ENCODE data around the gene SLC6A17. TPM values are rescaled to one million over a fixed set of nuclear protein-coding genes. Genes with fewer than 3 reads are reported as not detected.

SLC6A17 gene
- total RNA-seq, 1 experiment from 2014 or later = 0.17 TPM

DNA sequence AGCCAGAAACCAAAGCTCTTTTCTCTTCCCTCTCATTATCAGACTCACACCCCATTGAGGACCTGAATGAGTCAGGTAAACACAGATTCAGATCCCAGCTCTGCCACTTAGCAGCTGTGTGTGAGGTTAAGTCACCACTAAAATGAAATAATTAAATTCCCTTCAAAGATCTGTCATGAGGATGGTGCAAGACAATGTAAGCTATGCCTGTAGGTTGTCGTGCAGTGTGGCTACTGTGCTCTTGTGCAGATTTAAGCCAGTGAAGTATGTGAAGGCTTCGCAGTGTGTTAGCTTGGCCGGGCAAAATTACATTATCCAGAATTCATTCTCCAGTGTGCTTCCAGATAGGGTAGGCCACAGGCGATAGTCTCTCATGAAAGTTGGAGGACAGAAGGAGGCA is 24.5 kb upstream of the SLC6A17 start:
- no peak overlapping the region for H3K23ac ChIP-seq (ENCODE audit: insufficient read length, low read depth, low read length)
- peaks cover 7% of the 10 kb centered on the region; the same call in 1 of the 2 replicates for H3K27me3 ChIP-seq (ENCODE audit: insufficient read depth, low read length)
- no peak overlapping the region for H3K18ac ChIP-seq (ENCODE audit: insufficient read length, low read depth, low read length)
- no peaks in the 10 kb centered on the region for H4K20me1 ChIP-seq (ENCODE audit: control insufficient read depth, insufficient read depth, insufficient read length)
- no peak overlapping the region for H2BK120ac ChIP-seq (ENCODE audit: low read depth, low read length, poor library complexity, severe bottlenecking)
- H3K79me1 ChIP-seq (ENCODE audit: insufficient read depth, low read depth, low read length, poor library complexity, severe bottlenecking) = no peaks in the 10 kb centered on the region
- H2BK12ac ChIP-seq (ENCODE audit: insufficient read length, low read depth, low read length) = no peak overlapping the region
- H2AFZ ChIP-seq (ENCODE audit: low read length) = no peak overlapping the region
- no peaks in the 10 kb centered on the region; the same call in 1 of the 2 replicates for H3K4me1 ChIP-seq (ENCODE audit: insufficient read depth, low read length)
- TF ChIP-seq, protein P1, sequence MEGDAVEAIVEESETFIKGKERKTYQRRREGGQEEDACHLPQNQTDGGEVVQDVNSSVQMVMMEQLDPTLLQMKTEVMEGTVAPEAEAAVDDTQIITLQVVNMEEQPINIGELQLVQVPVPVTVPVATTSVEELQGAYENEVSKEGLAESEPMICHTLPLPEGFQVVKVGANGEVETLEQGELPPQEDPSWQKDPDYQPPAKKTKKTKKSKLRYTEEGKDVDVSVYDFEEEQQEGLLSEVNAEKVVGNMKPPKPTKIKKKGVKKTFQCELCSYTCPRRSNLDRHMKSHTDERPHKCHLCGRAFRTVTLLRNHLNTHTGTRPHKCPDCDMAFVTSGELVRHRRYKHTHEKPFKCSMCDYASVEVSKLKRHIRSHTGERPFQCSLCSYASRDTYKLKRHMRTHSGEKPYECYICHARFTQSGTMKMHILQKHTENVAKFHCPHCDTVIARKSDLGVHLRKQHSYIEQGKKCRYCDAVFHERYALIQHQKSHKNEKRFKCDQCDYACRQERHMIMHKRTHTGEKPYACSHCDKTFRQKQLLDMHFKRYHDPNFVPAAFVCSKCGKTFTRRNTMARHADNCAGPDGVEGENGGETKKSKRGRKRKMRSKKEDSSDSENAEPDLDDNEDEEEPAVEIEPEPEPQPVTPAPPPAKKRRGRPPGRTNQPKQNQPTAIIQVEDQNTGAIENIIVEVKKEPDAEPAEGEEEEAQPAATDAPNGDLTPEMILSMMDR (conservative IDR thresholded peaks at IDR 0.05) = no peak
- no peak overlapping the region for H3K4me2 ChIP-seq (ENCODE audit: insufficient read depth, insufficient read length, low read length)
- Mint-ChIP-seq H3K4me3 (no peak overlapping the region), H3K27me3 (ENCODE audit: low read depth) (peaks cover 63% of the 10 kb centered on the region), H3K4me1 (peaks cover 3 to 5% of the 10 kb centered on the region in 2 experiments), H3K36me3 (ENCODE audit: insufficient read depth in 1 of 3, low read depth in 3 of 3) (peaks cover 0 to 3% (median 0%) of the 10 kb centered on the region in 3 experiments; a peak in 1 of 7 replicates), H3K27ac (no peak overlapping the region), H3K9me3 (peaks cover 7 to 26% of the 10 kb centered on the region in 2 experiments)
- no peak overlapping the region for H2BK15ac ChIP-seq (ENCODE audit: low read depth, low read length)
- H3K56ac ChIP-seq (ENCODE audit: insufficient read length, low read depth, low read length) = no peak overlapping the region
- no peaks in the 10 kb centered on the region; the same call in 1 of the 2 replicates for H3K79me2 ChIP-seq (ENCODE audit: insufficient read depth, low read length)
- no peak overlapping the region for H3K14ac ChIP-seq (ENCODE audit: insufficient read depth, low read length)
- no peak overlapping the region for H3T11ph ChIP-seq (ENCODE audit: low read length)
- no peaks in the 10 kb centered on the region for H3K9me3 ChIP-seq (ENCODE audit: control insufficient read depth, low read depth, low read length)
- H3K4ac ChIP-seq (ENCODE audit: low read depth, low read length) = no peak overlapping the region
- H4K5ac ChIP-seq (ENCODE audit: insufficient read length, low read depth, low read length) = no peak overlapping the region
- DNase-seq = no peak
- H4K91ac ChIP-seq (ENCODE audit: insufficient read length, low read depth, low read length) = no peak overlapping the region
- H2BK5ac ChIP-seq (ENCODE audit: insufficient read length, low read length) = no peak overlapping the region
- H3K27ac ChIP-seq (ENCODE audit: insufficient read length, low read depth, low read length) = no peak overlapping the region
- WGBS (ENCODE audit: extremely low coverage, insufficient read length, low lambda C conversion rate) = no CpG with 5 or more reads among the region's 4 CpGs
- no peak overlapping the region for H2AK5ac ChIP-seq (ENCODE audit: insufficient read length, low read length)
- H3K9ac ChIP-seq (ENCODE audit: extremely low read depth, insufficient read length, low read length) = no peak overlapping the region
- H3K23me2 ChIP-seq (ENCODE audit: insufficient read length, low read depth, low read length, poor library complexity, severe bottlenecking) = no peaks in the 10 kb centered on the region
- no peak overlapping the region for H4K8ac ChIP-seq (replicated peaks; ENCODE audit: insufficient read length, low read depth, low read length)
- H2BK20ac ChIP-seq (ENCODE audit: low read depth, low read length, poor library complexity, severe bottlenecking) = no peak overlapping the region

Data from H9 (cell line).